ENCODE data around the gene PMP22. TPM values are rescaled to one million over a fixed set of nuclear protein-coding genes. Genes with fewer than 3 reads are reported as not detected.

Gene PMP22
- 73.6 TPM for total RNA-seq
- polyA plus RNA-seq (ENCODE audit: insufficient read depth, low read depth, low replicate concordance): 37.0 TPM
- long read RNA-seq, donor 1, transcript PMP22-203 (5 exons, 1,817 nt): major isoform, 11 of 17 reads
- long read RNA-seq, donor 1, partial matches to known transcripts: 6 of 17 reads
- long read RNA-seq, donor 1, other reads (novel, unspliced or antisense): 0 of 17 reads
- long read RNA-seq, donor 2, transcript PMP22-203 (5 exons, 1,817 nt): major isoform, 17 of 19 reads
- long read RNA-seq, donor 2, partial matches to known transcripts: 0 of 19 reads
- long read RNA-seq, donor 2, other reads (novel, unspliced or antisense): 0 of 19 reads
- long read RNA-seq, donor 3, transcript PMP22-203 (5 exons, 1,817 nt): major isoform, 19 of 29 reads
- long read RNA-seq, donor 3, partial matches to known transcripts: 9 of 29 reads
- long read RNA-seq, donor 3, other reads (novel, unspliced or antisense): 0 of 29 reads
- long read RNA-seq, donor 4, transcript PMP22-203 (5 exons, 1,817 nt): major isoform, 10 of 19 reads
- long read RNA-seq, donor 4, partial matches to known transcripts: 8 of 19 reads
- long read RNA-seq, donor 4, other reads (novel, unspliced or antisense): 0 of 19 reads
- long read RNA-seq, donor 5, partial matches to known transcripts: 0 of 2 reads
- long read RNA-seq, donor 5, other reads (novel, unspliced or antisense): 0 of 2 reads
- long read RNA-seq, donor 6, transcript PMP22-203 (5 exons, 1,817 nt): major isoform, 12 of 23 reads
- long read RNA-seq, donor 6, partial matches to known transcripts: 10 of 23 reads
- long read RNA-seq, donor 6, other reads (novel, unspliced or antisense): 0 of 23 reads
- long read RNA-seq, donor 7, transcript PMP22-203 (5 exons, 1,817 nt): major isoform, 34 of 54 reads
- long read RNA-seq, donor 7, partial matches to known transcripts: 15 of 54 reads
- long read RNA-seq, donor 7, other reads (novel, unspliced or antisense): 4 of 54 reads
- long read RNA-seq, donor 8, transcript PMP22-203 (5 exons, 1,817 nt): major isoform, 17 of 31 reads
- long read RNA-seq, donor 8, partial matches to known transcripts: 13 of 31 reads
- long read RNA-seq, donor 8, other reads (novel, unspliced or antisense): 0 of 31 reads
- long read RNA-seq, donor 9, transcript PMP22-203 (5 exons, 1,817 nt): major isoform, 10 of 12 reads
- long read RNA-seq, donor 9, partial matches to known transcripts: 0 of 12 reads
- long read RNA-seq, donor 9, other reads (novel, unspliced or antisense): 0 of 12 reads
- long read RNA-seq, donor 10, transcript PMP22-203 (5 exons, 1,817 nt): major isoform, 13 of 15 reads
- long read RNA-seq, donor 10, partial matches to known transcripts: 0 of 15 reads
- long read RNA-seq, donor 10, other reads (novel, unspliced or antisense): 0 of 15 reads

- H3K36me3 ChIP-seq (ENCODE audit: control insufficient read depth in 2 of 3, insufficient read depth in 3 of 3, low read length in 3 of 3): no peaks in the 10 kb centered on the region
- FAIRE-seq (no peak), DNase-seq (no peak)
- intact Hi-C loops (cut with DNase I): no loop called here
- TF ChIP-seq, protein P1, sequence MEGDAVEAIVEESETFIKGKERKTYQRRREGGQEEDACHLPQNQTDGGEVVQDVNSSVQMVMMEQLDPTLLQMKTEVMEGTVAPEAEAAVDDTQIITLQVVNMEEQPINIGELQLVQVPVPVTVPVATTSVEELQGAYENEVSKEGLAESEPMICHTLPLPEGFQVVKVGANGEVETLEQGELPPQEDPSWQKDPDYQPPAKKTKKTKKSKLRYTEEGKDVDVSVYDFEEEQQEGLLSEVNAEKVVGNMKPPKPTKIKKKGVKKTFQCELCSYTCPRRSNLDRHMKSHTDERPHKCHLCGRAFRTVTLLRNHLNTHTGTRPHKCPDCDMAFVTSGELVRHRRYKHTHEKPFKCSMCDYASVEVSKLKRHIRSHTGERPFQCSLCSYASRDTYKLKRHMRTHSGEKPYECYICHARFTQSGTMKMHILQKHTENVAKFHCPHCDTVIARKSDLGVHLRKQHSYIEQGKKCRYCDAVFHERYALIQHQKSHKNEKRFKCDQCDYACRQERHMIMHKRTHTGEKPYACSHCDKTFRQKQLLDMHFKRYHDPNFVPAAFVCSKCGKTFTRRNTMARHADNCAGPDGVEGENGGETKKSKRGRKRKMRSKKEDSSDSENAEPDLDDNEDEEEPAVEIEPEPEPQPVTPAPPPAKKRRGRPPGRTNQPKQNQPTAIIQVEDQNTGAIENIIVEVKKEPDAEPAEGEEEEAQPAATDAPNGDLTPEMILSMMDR (IDR thresholded peaks at IDR 0.05; ENCODE audit: borderline replicate concordance, extremely low read depth, insufficient read depth): no peak
- H3K27me3 ChIP-seq (ENCODE audit: control insufficient read depth, insufficient read depth, low read length): peaks cover 5% of the 10 kb centered on the region
- no peaks in the 10 kb centered on the region for H3K9me3 ChIP-seq (ENCODE audit: control insufficient read depth in 2 of 3, insufficient read depth in 1 of 3, low read length in 3 of 3)
- H3K27ac ChIP-seq (ENCODE audit: low read depth in 2 of 2, low read length in 2 of 2): no peak within 1 kb of the TSS
- no peak within 1 kb of the TSS for H3K4me3 ChIP-seq (ENCODE audit: low read length in 3 of 3)
- H3K9ac ChIP-seq (ENCODE audit: low read length in 3 of 3): no peak within 1 kb of the TSS
- H3K4me1 ChIP-seq (ENCODE audit: control insufficient read depth in 2 of 3, insufficient read depth in 2 of 3, low read depth in 1 of 3, low read length in 3 of 3): peaks cover 0 to 5% (median 0%) of the 10 kb centered on the region in 3 donors
These were observed at the start of gene PMP22 for GRCh38 chr17:15265131-15265530. PMP22 (minus strand) TSS chr17:15265326; CDS start chr17:15260727, 4,599 bp downstream.

DNA sequence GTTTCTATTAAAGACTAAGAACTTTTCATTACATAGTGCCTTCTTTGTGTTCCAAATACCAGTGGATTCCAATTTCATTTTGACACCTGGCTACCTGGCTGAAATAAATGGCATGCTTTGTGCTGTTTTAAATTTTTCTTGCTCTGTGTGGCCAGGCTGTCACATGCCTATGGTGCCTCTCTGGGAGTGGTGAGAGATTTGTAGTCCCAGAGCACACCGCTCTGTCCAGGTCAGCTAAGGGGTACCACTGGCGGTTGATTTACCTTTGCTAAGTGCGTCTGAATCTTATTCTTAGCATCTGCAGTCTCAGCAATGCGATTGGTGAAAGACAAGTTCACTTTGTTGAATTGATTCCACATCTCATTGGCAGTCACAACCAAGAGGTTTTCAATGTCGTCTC, 46.9 kb upstream of the PMP22 start:
- TF ChIP-seq, protein P1 (IDR thresholded peaks at IDR 0.05; ENCODE audit: borderline replicate concordance, extremely low read depth, insufficient read depth): no peak
- Histone ChIP-seq H3K9me3 (ENCODE audit: control insufficient read depth in 2 of 3, insufficient read depth in 1 of 3, low read length in 3 of 3) (no peaks in the 10 kb centered on the region), H3K9ac (ENCODE audit: low read length in 3 of 3) (no peak overlapping the region), H3K27ac (ENCODE audit: low read depth in 2 of 2, low read length in 2 of 2) (no peak overlapping the region), H3K36me3 (ENCODE audit: control insufficient read depth in 2 of 3, insufficient read depth in 3 of 3, low read length in 3 of 3) (no peaks in the 10 kb centered on the region), H3K4me1 (ENCODE audit: control insufficient read depth in 2 of 3, insufficient read depth in 2 of 3, low read depth in 1 of 3, low read length in 3 of 3) (no peaks in the 10 kb centered on the region), H3K27me3 (ENCODE audit: control insufficient read depth, insufficient read depth, low read length) (no peaks in the 10 kb centered on the region), H3K4me3 (ENCODE audit: low read length in 3 of 3) (no peak overlapping the region)
- no peak for DNase-seq
- intact Hi-C loops (cut with DNase I): no loop called here
- FAIRE-seq: no peak

DNA sequence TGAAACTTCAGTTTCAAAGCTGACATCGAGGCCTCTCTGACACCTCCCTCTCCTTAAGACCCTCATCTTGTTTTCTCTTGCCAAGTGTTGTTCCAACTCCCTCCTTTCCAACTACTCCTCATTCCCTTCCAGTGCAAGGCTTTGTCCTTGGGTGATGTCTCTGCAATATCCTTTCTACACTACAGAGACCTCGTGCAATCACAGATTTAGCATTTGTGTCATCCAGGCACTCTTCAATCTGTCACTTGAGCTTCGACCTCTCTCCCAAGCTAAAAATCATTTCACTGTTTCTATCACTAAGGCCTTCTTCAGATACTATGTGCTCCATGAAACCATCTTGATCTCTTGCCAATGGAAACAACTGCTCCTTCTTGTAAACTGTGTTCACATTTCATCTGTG, 44.7 kb upstream of the PMP22 start:
- no peaks in the 10 kb centered on the region for H3K36me3 ChIP-seq (ENCODE audit: control insufficient read depth in 2 of 3, insufficient read depth in 3 of 3, low read length in 3 of 3)
- peaks cover 0 to 3% (median 0%) of the 10 kb centered on the region in 3 donors for H3K4me1 ChIP-seq (ENCODE audit: control insufficient read depth in 2 of 3, insufficient read depth in 2 of 3, low read depth in 1 of 3, low read length in 3 of 3)
- intact Hi-C loops (cut with DNase I): no loop called here
- H3K9me3 ChIP-seq (ENCODE audit: control insufficient read depth in 2 of 3, insufficient read depth in 1 of 3, low read length in 3 of 3): no peaks in the 10 kb centered on the region
- H3K27me3 ChIP-seq (ENCODE audit: control insufficient read depth, insufficient read depth, low read length): no peaks in the 10 kb centered on the region
- DNase-seq (peak in 2 of 5 donors; percentile 4 to 33), FAIRE-seq (no peak)
- H3K4me3 ChIP-seq (ENCODE audit: low read length in 3 of 3): no peak overlapping the region
- TF ChIP-seq, protein P1 (IDR thresholded peaks at IDR 0.05; ENCODE audit: borderline replicate concordance, extremely low read depth, insufficient read depth): no peak
- no peak overlapping the region for H3K27ac ChIP-seq (ENCODE audit: low read depth in 2 of 2, low read length in 2 of 2)
- no peak overlapping the region for H3K9ac ChIP-seq (ENCODE audit: low read length in 3 of 3)
